ENCODE results near the gene BATF. TPM values are rescaled to one million over a fixed set of nuclear protein-coding genes. Genes with fewer than 3 reads are reported as not detected.

BATF gene
- total and polyA plus RNA-seq, 2 experiments from 2014 or later: not detected

DNA sequence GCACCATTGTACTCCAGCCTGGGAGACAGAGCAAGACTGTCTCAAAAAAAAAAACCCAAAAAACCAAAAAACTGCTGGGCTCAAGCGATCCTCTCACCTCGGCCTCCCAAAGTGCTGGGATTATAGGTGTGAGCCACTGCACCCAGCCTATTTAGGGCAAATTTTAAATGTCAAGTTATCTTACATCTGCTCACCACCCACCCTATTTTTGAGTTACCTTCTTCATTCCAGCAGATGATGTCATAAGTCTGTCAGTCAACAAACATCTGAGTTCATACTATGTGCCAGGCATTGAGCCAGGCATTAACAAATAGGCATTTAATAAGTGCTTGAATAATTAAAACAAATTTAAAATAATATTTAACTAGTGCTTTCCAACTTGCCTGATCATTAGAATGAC lies 21.5 kb downstream of the BATF start:
- no peak overlapping the region for H3K27ac Mint-ChIP-seq
- Histone ChIP-seq H3F3A (replicated peaks; ENCODE audit: low read depth) (no peaks in the 10 kb centered on the region), H3K79me2 (replicated peaks; ENCODE audit: insufficient read depth) (no peaks in the 10 kb centered on the region), H2AFZ (no peak overlapping the region), H3K4me1 (ENCODE audit: insufficient read depth) (no peaks in the 10 kb centered on the region; the same call in 1 of the 2 replicates), H3K36me3 (ENCODE audit: insufficient read depth) (no peaks in the 10 kb centered on the region), H3K4me3 (no peak overlapping the region), H4K20me1 (replicated peaks; ENCODE audit: insufficient read depth) (no peaks in the 10 kb centered on the region), H3K27ac (ENCODE audit: low read depth) (no peak overlapping the region), H3K9me2 (ENCODE audit: insufficient read depth) (no peaks in the 10 kb centered on the region), H3K27me3 (ENCODE audit: insufficient read depth) (no peaks in the 10 kb centered on the region), H3K4me2 (no peak overlapping the region)
- H3K4me1 Mint-ChIP-seq: peaks cover 16% of the 10 kb centered on the region; the same call in 2 of the 3 replicates
- H3K9me3 Mint-ChIP-seq: no peaks in the 10 kb centered on the region
- no peak for DNase-seq (ENCODE audit: low spot score)
- peaks cover 5% of the 10 kb centered on the region for H3K27me3 Mint-ChIP-seq (ENCODE audit: insufficient read depth, low read depth, poor library complexity)
- no peak for ATAC-seq
- H3K4me3 Mint-ChIP-seq: no peak overlapping the region
- TF ChIP-seq ZNF114 (CRISPR knock-in tag; IDR thresholded peaks at IDR 0.05) (no peak), NANOG (IDR thresholded peaks at IDR 0.05; ENCODE audit: borderline replicate concordance) (no peak), EZH2phosphoT487 (IDR thresholded peaks at IDR 0.05; ENCODE audit: unreplicated experiment) (no peak), POLR2AphosphoS5 (IDR thresholded peaks at IDR 0.05; ENCODE audit: low read depth) (no peak), EZH2 (IDR thresholded peaks at IDR 0.05; ENCODE audit: low read depth, unreplicated experiment) (no peak)
- TF ChIP-seq, protein P1, sequence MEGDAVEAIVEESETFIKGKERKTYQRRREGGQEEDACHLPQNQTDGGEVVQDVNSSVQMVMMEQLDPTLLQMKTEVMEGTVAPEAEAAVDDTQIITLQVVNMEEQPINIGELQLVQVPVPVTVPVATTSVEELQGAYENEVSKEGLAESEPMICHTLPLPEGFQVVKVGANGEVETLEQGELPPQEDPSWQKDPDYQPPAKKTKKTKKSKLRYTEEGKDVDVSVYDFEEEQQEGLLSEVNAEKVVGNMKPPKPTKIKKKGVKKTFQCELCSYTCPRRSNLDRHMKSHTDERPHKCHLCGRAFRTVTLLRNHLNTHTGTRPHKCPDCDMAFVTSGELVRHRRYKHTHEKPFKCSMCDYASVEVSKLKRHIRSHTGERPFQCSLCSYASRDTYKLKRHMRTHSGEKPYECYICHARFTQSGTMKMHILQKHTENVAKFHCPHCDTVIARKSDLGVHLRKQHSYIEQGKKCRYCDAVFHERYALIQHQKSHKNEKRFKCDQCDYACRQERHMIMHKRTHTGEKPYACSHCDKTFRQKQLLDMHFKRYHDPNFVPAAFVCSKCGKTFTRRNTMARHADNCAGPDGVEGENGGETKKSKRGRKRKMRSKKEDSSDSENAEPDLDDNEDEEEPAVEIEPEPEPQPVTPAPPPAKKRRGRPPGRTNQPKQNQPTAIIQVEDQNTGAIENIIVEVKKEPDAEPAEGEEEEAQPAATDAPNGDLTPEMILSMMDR (conservative IDR thresholded peaks at IDR 0.05; ENCODE audit: low read depth in 2 of 2): no peak
- TF ChIP-seq, protein P2, sequence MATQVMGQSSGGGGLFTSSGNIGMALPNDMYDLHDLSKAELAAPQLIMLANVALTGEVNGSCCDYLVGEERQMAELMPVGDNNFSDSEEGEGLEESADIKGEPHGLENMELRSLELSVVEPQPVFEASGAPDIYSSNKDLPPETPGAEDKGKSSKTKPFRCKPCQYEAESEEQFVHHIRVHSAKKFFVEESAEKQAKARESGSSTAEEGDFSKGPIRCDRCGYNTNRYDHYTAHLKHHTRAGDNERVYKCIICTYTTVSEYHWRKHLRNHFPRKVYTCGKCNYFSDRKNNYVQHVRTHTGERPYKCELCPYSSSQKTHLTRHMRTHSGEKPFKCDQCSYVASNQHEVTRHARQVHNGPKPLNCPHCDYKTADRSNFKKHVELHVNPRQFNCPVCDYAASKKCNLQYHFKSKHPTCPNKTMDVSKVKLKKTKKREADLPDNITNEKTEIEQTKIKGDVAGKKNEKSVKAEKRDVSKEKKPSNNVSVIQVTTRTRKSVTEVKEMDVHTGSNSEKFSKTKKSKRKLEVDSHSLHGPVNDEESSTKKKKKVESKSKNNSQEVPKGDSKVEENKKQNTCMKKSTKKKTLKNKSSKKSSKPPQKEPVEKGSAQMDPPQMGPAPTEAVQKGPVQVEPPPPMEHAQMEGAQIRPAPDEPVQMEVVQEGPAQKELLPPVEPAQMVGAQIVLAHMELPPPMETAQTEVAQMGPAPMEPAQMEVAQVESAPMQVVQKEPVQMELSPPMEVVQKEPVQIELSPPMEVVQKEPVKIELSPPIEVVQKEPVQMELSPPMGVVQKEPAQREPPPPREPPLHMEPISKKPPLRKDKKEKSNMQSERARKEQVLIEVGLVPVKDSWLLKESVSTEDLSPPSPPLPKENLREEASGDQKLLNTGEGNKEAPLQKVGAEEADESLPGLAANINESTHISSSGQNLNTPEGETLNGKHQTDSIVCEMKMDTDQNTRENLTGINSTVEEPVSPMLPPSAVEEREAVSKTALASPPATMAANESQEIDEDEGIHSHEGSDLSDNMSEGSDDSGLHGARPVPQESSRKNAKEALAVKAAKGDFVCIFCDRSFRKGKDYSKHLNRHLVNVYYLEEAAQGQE (IDR thresholded peaks at IDR 0.05; ENCODE audit: unreplicated experiment): no peak
- TF ChIP-seq, protein P3, sequence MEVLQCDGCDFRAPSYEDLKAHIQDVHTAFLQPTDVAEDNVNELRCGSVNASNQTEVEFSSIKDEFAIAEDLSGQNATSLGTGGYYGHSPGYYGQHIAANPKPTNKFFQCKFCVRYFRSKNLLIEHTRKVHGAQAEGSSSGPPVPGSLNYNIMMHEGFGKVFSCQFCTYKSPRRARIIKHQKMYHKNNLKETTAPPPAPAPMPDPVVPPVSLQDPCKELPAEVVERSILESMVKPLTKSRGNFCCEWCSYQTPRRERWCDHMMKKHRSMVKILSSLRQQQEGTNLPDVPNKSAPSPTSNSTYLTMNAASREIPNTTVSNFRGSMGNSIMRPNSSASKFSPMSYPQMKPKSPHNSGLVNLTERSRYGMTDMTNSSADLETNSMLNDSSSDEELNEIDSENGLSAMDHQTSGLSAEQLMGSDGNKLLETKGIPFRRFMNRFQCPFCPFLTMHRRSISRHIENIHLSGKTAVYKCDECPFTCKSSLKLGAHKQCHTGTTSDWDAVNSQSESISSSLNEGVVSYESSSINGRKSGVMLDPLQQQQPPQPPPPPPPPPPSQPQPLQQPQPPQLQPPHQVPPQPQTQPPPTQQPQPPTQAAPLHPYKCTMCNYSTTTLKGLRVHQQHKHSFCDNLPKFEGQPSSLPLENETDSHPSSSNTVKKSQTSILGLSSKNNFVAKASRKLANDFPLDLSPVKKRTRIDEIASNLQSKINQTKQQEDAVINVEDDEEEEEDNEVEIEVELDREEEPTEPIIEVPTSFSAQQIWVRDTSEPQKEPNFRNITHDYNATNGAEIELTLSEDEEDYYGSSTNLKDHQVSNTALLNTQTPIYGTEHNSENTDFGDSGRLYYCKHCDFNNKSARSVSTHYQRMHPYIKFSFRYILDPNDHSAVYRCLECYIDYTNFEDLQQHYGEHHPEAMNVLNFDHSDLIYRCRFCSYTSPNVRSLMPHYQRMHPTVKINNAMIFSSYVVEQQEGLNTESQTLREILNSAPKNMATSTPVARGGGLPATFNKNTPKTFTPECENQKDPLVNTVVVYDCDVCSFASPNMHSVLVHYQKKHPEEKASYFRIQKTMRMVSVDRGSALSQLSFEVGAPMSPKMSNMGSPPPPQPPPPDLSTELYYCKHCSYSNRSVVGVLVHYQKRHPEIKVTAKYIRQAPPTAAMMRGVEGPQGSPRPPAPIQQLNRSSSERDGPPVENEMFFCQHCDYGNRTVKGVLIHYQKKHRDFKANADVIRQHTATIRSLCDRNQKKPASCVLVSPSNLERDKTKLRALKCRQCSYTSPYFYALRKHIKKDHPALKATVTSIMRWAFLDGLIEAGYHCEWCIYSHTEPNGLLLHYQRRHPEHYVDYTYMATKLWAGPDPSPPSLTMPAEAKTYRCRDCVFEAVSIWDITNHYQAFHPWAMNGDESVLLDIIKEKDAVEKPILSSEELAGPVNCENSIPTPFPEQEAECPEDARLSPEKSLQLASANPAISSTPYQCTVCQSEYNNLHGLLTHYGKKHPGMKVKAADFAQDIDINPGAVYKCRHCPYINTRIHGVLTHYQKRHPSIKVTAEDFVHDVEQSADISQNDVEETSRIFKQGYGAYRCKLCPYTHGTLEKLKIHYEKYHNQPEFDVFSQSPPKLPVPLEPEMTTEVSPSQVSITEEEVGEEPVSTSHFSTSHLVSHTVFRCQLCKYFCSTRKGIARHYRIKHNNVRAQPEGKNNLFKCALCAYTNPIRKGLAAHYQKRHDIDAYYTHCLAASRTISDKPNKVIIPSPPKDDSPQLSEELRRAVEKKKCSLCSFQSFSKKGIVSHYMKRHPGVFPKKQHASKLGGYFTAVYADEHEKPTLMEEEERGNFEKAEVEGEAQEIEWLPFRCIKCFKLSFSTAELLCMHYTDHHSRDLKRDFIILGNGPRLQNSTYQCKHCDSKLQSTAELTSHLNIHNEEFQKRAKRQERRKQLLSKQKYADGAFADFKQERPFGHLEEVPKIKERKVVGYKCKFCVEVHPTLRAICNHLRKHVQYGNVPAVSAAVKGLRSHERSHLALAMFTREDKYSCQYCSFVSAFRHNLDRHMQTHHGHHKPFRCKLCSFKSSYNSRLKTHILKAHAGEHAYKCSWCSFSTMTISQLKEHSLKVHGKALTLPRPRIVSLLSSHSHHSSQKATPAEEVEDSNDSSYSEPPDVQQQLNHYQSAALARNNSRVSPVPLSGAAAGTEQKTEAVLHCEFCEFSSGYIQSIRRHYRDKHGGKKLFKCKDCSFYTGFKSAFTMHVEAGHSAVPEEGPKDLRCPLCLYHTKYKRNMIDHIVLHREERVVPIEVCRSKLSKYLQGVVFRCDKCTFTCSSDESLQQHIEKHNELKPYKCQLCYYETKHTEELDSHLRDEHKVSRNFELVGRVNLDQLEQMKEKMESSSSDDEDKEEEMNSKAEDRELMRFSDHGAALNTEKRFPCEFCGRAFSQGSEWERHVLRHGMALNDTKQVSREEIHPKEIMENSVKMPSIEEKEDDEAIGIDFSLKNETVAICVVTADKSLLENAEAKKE (CRISPR knock-in tag; IDR thresholded peaks at IDR 0.05): no peak
- H3K36me3 Mint-ChIP-seq (ENCODE audit: low read depth): no peaks in the 10 kb centered on the region

Measured in GM23338 (cell line).